Calu3 (cell line): ENCODE data around the gene TAS2R19. TPM values are rescaled to one million over a fixed set of nuclear protein-coding genes. Genes with fewer than 3 reads are reported as not detected.

ENCODE experiments used
- BruUV-seq: library from RNA; stranded (reverse); fragments of 400-500 nt; replicated peaks from 2 replicates; lab custom pipeline; 2021; lab: Mats Ljungman, UMichigan
- CTCF ChIA-PET: fragments of 300-600 bp; sonication (Branson Sonifier 250); formaldehyde crosslinking; loops from one replicate; lab custom pipeline; 2022; ENCODE audit warnings: antibody characterized with exemption; lab: Charles Lee
- DNase-seq: peaks from one replicate; pipeline ENCODE4 v3.0.0; 2022
- H3K27ac Mint-ChIP-seq: one replicate; pipeline ENCODE4 v1.8.0; 2022; ENCODE audit warnings: mixed read lengths; ENCODE audit not compliant: unreplicated experiment
- H3K27me3 Mint-ChIP-seq: one replicate; pipeline ENCODE4 v1.8.0; 2022; ENCODE audit warnings: mixed read lengths; ENCODE audit not compliant: unreplicated experiment
- H3K36me3 Mint-ChIP-seq: one replicate; pipeline ENCODE4 v1.8.0; 2022; ENCODE audit warnings: mild to moderate bottlenecking, moderate library complexity, mixed read lengths; ENCODE audit not compliant: insufficient read depth, unreplicated experiment
- H3K4me1 Mint-ChIP-seq: one replicate; pipeline ENCODE4 v1.8.0; 2022; ENCODE audit warnings: mild to moderate bottlenecking, low read depth, mixed read lengths; ENCODE audit not compliant: unreplicated experiment
- H3K4me3 Mint-ChIP-seq: one replicate; pipeline ENCODE4 v1.8.0; 2022; ENCODE audit warnings: mild to moderate bottlenecking, low read depth, moderate library complexity, mixed read lengths; ENCODE audit not compliant: unreplicated experiment
- H3K9me3 Mint-ChIP-seq: one replicate; pipeline ENCODE4 v1.8.0; 2022; ENCODE audit warnings: low read depth, mixed read lengths; ENCODE audit not compliant: unreplicated experiment
- CTCF ChIP-seq: fragments of 200-600 bp; IDR thresholded peaks from one replicate; pipeline ENCODE4 v1.8.0; 2022; ENCODE audit warnings: antibody characterized with exemption; ENCODE audit not compliant: unreplicated experiment
- intact Hi-C: fragments of 100-400 bp; cut with micrococcal nuclease; formaldehyde crosslinking; loops from one replicate; pipeline ENCODE4 v1.10.0; 2022; ENCODE audit not compliant: unreplicated experiment
- total RNA-seq: library from RNA; stranded (reverse); gene quantifications from 2 replicates; pipeline ENCODE4 v1.2.3, GENCODE V29; 2022

TAS2R19 gene
- total RNA-seq, 1 experiment from 2014 or later = 3.2 TPM

DNA sequence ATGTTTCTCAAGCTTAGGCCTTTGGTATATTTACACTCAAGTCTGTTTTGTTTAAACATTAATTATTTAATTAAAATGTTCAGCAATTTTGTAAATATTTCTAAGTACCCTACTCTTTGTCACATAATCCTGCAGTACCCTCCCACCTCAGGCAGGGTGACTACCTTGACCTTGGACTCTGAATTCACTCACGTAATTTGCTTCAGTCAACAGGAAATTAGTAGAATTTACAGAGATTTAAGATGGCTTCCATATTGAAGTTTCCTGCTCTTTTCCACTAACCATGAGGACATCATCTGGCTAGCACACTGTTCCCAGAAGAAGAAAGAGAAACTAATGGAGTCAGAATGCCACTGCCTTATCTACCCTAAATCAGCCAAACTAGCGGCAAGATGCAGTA lies 967 bp upstream of the TAS2R19 start:
- no peak overlapping the region for H3K27ac Mint-ChIP-seq
- TF ChIP-seq CTCF = no peak
- H3K36me3 Mint-ChIP-seq = no peaks in the 10 kb centered on the region
- DNase-seq = no peak
- CTCF ChIA-PET = no interaction called here
- H3K4me1 Mint-ChIP-seq = no peaks in the 10 kb centered on the region
- H3K9me3 Mint-ChIP-seq = peaks cover 5% of the 10 kb centered on the region
- no TSS peak for BruUV-seq
- intact Hi-C loops = no loop called here
- no peak overlapping the region for H3K4me3 Mint-ChIP-seq
- no peaks in the 10 kb centered on the region for H3K27me3 Mint-ChIP-seq

DNA sequence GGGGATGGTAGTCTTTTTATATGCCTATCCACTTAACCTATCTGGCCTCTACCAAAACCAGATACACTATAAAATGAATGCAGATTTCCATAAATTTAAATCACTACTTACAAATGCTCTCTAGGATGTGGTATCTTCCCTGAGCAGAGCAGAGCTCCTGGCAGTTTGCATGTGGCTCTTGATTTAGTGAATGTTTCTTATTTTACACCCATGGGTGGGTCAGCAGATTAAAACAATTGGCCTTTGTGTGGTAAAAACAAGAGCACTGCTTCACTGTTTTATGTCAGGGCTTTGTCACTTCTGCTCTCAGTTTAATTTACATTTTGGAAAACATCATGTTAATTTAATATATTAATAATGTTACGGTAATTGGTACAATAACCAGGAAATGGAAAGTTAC lies 5.5 kb downstream of the TAS2R19 start:
- no TSS peak for BruUV-seq
- no peaks in the 10 kb centered on the region for H3K36me3 Mint-ChIP-seq
- H3K9me3 Mint-ChIP-seq = no peaks in the 10 kb centered on the region
- CTCF ChIA-PET = no interaction called here
- intact Hi-C loops = no loop called here
- peaks cover 15% of the 10 kb centered on the region for H3K4me1 Mint-ChIP-seq
- TF ChIP-seq CTCF = no peak
- no peak overlapping the region for H3K27ac Mint-ChIP-seq
- H3K27me3 Mint-ChIP-seq = no peaks in the 10 kb centered on the region
- H3K4me3 Mint-ChIP-seq = no peak overlapping the region
- DNase-seq = no peak

DNA sequence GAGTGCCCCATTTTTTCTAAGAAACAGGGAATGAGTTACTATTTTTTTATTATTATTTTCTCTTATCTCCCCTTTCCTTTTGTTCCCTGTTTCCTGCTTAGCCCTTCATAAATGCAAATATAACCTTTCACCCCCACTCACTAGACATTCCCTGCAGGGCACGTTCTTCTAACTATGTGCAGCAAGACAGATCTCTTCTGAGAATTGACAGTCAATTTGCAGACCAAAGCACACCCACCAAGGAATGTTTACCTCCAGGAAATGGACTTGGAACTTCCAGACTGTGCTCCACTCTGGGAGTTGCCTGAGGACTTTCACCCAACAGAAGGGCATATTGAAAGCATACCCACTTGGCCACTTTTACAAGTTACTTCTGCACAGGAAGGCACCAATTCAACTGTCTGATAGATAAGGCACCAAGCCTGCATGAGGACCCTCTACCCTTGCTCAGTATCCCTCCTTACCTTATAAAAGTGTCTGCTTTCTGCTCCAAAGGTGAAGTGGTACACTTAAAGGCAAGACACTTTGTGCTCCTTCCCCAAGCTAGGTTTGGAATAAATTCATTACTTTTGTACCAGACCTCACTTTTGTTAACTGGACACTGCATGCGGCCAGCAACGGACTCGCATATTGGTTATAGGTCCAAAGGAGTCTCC lies 6.5 kb downstream of the TAS2R19 start:
- H3K27ac Mint-ChIP-seq = peak overlapping the region; percentile 11
- no peaks in the 10 kb centered on the region for H3K36me3 Mint-ChIP-seq
- no peak overlapping the region for H3K4me3 Mint-ChIP-seq
- TF ChIP-seq CTCF = no peak
- CTCF ChIA-PET = no interaction called here
- H3K27me3 Mint-ChIP-seq = no peaks in the 10 kb centered on the region
- peak; percentile 7 for DNase-seq
- intact Hi-C loops = loop anchor here (1.0 kb wide), 1 partner anchor 54 kb away; no protein-coding TSS in a partner anchor
- BruUV-seq = no TSS peak
- peaks cover 15% of the 10 kb centered on the region for H3K4me1 Mint-ChIP-seq
- no peaks in the 10 kb centered on the region for H3K9me3 Mint-ChIP-seq

GRCh38 chr12:11014234-11014633 lies 8.2 kb downstream of the TAS2R19 start:
- intact Hi-C loops = no loop called here
- Mint-ChIP-seq H3K4me3 (no peak overlapping the region), H3K27ac (no peak overlapping the region), H3K9me3 (no peaks in the 10 kb centered on the region), H3K27me3 (no peaks in the 10 kb centered on the region), H3K4me1 (peaks cover 15% of the 10 kb centered on the region), H3K36me3 (no peaks in the 10 kb centered on the region)
- no peak for TF ChIP-seq CTCF
- CTCF ChIA-PET = interaction anchor here (1.0 kb wide), 1 partner anchor 55 kb away, joined by 4 read pairs; no protein-coding TSS in a partner anchor
- no TSS peak for BruUV-seq
- no peak for DNase-seq
